ENCODE results near the gene C7.
"Not testable (repeated sequence)": the region's sequence is repeated elsewhere in the genome, so short reads cannot be mapped to it uniquely, and the experiment has no call there.

Gene C7

DNA sequence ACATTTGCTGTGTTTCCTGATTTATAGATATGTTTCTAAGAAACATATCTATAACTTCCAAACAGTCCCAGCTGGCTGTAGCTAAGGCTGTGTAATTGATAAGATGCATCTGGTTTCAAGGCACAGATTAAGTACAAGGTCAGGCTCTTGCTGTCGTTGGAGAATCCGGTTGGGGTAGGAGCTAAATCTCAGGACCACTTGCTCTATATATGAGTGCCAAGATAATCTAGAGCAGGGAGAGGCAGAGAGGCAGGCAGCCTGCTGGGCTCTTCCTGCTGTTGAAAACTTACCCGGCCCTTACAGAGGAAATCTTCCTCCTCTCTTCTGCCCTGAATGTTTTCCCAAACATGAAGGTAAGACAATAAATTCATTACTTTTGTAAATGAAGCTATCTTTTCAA is at the start of gene C7:
Gene C7, plus strand, starts transcription at position 234 of the 400 bp plus-strand sequence. Its CDS starts 114 bp downstream, at position 348.
- no peak for DNase-seq (ENCODE audit: low spot score)

GRCh38 chr5:40860711-40861110 is 48.6 kb upstream of the C7 start:
- no peak for DNase-seq (ENCODE audit: low spot score)

DNA sequence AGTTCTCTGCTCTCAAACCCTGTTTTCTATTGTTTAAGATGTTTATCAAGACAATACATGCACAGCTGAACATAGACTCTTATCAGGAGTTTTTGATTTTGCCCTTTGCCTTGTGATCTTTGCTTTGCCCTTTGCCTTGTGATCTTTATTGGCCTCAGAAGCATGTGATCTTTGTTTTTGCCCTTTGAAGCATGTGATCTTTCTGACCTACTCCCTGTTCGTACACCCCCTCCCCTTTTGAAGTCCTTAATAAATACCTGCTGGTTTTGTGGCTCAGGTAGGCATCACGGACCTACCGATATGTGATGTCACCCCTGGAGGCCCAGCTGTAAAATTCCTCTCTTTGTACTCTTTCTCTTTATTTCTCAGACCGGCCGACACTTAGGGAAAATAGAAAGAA is 44.3 kb upstream of the C7 start:
- DNase-seq (ENCODE audit: low spot score): not testable (repeated sequence)

GRCh38 chr5:40866844-40867243 is 42.5 kb upstream of the C7 start:
- DNase-seq (ENCODE audit: low spot score): no peak

DNA sequence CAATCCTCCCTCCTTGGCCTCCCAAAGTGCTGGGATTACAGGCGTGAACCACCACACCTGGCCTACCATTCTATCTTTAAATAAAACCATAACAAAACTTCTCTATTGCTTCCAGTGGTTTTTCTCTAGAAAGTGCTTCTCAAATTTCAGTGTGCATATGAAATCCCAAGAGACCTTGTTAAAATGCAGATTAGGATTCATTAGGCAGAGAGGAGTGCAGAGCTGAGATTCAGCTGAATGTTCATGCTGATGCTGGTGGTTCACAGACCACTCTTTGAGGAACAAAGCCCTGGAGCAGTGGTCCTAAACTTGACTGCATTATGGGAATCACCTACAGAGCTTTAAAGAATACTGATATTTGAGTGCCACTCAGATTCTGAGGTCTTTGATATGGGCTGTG is 39.9 kb upstream of the C7 start:
- no peak for DNase-seq (ENCODE audit: low spot score)

DNA sequence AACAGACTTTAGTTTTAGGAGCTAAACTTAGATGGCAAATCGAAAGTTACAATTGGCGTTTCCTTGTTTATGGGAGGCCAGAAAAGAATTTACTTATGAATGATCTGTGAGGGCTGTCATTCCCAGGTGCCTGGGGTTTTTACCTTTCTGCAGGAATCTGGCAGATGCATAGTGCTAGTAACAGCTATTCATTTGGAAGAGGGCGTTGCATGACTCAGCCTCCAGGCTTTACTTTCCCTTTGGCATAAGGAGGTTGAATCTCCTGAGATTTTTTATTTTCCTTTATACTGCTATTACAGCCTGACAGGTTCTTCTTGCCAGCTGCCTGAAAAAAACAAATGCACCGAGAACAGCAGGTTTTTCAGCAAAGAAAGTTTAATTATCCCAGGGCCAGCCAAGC is 38.1 kb upstream of the C7 start:
- no peak for DNase-seq (ENCODE audit: low spot score)

GRCh38 chr5:40872253-40872652 is 37.0 kb upstream of the C7 start:
- not testable (repeated sequence) for DNase-seq (ENCODE audit: low spot score)

- DNase-seq (ENCODE audit: low spot score): no peak
These were observed 35.9 kb upstream of the C7 start for GRCh38 chr5:40873286-40873880.

DNA sequence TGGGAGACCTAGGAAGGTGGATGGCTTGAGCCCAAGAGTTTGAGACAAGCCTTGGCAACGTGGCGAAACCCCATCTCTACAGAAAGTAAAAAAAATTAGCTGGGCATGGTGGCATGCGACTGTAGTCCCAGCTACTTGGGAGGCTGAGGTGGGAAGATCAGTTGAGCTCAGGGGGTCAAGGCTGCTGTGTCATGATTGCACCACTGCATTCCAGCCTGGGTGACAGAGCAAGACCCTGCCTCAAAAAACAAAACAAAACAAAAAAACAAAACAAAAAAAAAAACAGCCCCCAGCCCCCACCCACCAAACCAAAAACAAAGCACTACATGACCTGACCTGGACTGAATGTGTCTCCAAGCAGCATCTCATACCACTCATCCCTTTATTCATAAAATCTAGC is 33.3 kb upstream of the C7 start:
- DNase-seq (ENCODE audit: low spot score): no peak

GRCh38 chr5:40877371-40877988 is 31.8 kb upstream of the C7 start:
- no peak for DNase-seq (ENCODE audit: low spot score)

DNA sequence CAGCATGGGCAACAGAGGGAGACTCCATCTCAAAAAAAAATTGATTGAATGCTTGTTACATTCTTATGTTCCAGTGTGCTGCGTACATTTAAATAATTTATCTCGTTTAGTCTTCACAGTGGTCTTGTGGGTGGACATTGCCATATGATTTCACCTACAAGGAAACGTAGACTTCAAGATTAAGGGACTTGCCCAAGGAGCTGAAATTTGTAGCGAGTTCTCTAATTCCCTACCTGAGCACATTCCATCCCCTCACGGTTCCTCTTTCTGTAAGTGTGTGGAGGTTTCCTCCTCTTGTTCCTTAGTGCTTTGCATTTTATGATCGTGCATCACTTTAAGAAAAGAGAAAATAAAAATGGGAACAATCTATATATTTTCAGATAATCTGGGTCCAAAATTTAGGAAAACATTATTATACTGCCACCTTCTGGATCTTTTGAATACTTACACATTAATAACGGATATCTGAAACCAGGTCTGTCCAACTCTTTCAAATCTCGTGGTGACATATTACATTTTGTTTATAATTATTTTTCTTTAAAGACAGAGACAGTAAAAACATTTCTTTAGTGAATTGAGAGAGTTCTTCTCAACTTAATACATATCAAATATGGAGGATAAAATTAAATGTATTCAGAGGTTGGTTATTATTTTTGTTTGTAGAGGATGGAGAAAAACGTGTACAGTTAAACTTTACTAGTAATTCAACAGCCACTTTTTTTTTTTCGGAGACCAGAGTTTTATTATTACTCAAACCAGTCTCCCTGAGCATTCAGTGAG is 29.9 kb upstream of the C7 start:
- peak; percentile 46 for DNase-seq (ENCODE audit: low spot score)

DNA sequence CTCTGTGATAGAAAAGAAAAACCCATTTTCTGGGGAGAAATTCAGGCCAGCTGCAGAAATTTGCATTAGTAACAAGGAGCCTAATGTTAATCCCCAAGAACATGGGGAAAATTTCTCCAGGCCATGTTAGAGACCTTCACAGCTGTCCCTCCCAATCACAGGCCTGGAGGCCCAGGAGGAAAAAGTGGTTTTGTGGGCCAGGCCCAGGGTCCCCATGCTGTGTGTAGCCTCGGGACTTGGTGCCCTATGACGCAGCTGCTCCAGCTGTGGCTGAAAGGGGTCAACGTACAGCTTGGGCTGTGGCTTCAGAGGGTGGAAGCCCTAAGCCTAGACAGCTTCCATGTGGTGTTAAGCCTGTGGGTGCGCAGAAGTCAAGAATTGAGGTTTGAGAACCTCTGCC is 27.0 kb upstream of the C7 start:
- DNase-seq (ENCODE audit: low spot score): no peak

DNA sequence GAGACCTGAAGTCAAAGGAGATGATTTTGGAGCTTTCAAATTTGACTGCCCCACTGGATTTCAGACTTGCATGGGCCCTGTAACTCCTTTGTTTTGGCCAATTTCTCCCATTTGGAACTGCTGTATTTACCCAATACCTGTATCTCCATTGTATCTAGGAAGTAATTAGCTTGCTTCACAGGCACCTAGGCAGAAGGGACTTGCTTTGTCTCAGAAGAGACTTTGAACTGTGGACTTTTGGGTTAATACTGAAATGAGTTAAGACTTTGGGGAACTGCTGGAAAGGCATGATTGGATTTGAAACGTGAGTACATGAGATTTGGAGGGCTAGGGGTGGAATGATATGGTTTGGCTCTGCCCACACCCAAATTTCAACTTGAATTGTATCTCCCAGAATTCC is 26.2 kb upstream of the C7 start:
- not testable (repeated sequence) for DNase-seq (ENCODE audit: low spot score)

DNA sequence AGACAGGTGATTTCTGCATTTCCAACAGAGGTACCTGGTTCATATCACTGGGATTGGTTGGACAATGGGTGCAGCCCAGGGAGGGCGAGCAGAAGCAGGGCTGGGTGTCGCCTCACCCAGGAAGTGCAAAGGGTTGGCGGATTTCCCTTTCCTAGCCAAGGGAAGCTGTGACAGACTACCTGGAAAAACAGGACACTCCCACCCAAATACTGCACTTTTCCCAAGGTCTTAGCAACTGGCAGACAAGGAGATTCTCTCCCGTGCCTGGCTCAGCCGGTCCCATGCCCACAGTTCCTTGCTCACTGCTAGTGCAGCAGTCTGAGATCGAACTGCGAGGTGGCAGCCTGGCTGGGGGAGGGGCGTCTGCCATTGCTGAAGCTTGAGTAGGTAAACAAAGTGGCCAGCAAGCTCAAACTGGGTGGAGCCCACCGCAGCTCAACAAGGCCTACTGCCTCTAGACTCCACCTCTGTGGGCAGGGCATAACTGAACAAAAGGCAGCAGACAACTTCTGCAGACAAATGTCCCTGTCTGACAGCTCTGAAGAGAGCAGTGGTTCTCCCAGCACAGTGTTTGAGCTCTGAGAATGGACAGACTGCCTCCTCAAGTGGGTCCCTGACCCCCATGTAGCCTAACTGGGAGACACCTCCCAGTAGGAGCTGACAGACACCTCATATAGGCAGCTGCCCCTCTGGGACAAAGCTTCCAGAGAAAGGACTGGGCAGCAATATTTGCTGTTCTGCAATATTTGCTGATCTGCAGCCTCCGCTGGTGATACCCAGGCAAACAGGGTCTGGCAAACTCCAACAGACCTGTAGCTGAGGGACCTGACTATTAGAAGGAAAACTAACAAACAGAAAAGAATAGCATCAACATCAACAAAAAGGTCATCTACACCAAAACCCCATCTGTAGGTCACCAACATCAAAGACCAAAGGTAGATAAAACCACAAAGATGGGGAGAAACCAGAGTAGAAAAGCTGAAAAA is 13.6 kb upstream of the C7 start:
- DNase-seq (ENCODE audit: low spot score): not testable (repeated sequence)

DNA sequence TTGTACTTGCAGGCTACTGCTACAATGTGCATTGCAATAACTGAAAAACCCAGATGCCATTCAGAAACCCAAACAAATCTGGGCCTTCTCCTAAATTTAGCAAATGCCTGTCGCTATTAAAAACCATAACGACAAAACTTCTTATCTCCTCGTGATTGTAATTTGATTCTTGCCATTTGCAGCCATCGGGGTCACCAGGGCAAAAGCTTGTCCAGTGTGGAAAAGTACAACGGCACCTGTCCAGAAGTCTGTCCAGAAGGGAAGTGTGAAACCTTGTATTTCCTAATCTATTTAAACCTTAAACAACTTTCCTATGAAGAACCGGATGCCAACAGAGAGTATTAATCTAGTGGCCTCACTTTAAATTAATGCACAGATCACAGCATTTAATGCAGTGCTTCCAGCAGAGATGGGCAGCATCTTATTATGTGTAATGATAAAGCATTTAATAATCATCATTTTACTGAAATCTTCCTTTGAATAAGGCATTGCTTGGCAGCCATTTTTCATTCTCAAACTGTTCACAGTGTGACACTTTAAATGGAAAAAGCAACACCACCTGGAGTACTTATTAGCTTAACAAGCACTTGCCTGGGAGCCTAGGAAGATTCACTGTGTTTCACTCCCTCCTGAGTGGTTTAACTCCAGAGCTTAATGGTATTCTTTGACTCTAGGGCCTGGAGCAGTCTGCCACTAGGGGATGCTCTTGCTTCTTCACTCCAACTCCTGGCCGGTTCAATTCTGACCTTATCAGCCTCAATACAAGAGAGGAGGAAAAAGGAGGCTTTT is 4.9 kb upstream of the C7 start:
- peak; percentile 76 for DNase-seq (ENCODE audit: low spot score)

- DNase-seq (ENCODE audit: low spot score): no peak
These were observed 4.3 kb upstream of the C7 start for GRCh38 chr5:40904994-40905306.

DNA sequence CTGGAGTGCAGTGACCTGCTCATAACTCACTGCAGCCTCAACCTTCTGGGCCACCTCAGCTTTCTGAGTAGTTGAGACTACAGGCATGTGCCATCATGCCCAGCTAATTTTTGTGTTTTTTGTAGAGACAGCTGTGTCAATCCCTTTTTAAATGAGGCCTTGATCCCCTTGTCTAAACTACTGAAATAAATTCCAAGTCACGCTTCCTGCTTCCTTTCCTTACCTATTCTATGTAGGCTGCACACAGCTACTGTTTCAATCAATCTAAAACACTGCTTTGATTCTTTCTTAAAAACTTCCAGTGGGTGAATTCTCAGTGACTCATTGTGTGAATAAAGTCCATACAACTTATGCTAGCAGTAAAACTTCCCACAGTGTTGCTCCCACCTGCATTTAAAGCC is 2.9 kb upstream of the C7 start:
- no peak for DNase-seq (ENCODE audit: low spot score)

- DNase-seq (ENCODE audit: low spot score): no peak
These were observed 426 bp downstream of the C7 start for GRCh38 chr5:40909723-40910122.

- no peak for DNase-seq (ENCODE audit: low spot score)
These were observed 2.0 kb downstream of the C7 start for GRCh38 chr5:40911266-40911665.

DNA sequence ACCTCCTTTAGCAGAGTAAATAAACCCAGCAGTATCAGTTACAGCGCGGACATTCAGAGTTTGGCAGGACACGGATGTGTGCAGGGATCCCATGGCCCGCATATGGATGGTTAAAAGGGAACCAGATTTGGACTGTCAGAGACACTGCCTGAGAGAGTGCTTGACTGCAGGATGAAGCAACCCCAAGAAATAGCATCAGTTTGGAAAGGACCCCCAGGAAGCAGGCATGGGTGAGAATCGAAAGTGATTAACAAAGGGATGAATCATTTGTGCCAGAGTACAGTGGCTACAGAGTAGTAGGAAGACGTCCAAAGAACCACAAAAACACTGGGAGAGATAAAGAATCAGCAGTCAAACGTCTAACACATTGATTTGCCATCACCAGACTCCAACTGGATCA is 5.5 kb downstream of the C7 start:
- DNase-seq (ENCODE audit: low spot score): peak; percentile 9

GRCh38 chr5:40915341-40915926 is 6.1 kb downstream of the C7 start:
- DNase-seq (ENCODE audit: low spot score): no peak
